Neural crest cell (in vitro differentiated cells): Measurements from ENCODE around the gene CCDC90B. TPM values are rescaled to one million over a fixed set of nuclear protein-coding genes. Genes with fewer than 3 reads are reported as not detected.
"Not testable (repeated sequence)": the region's sequence is repeated elsewhere in the genome, so short reads cannot be mapped to it uniquely, and the experiment has no call there.

Experiments used
- DNase-seq: peaks from one replicate; pipeline ENCODE4 v3.0.0; 2021; ENCODE audit warnings: low read depth, mixed read lengths, low spot score
- H3K27ac Mint-ChIP-seq: one replicate; pipeline ENCODE4 v1.8.0; 2021; ENCODE audit warnings: mild to moderate bottlenecking, mixed read lengths; ENCODE audit not compliant: unreplicated experiment
- H3K27me3 Mint-ChIP-seq: 2 replicates; pipeline ENCODE4 v1.8.0; 2021; ENCODE audit warnings: low read depth, mild to moderate bottlenecking, mixed read lengths
- H3K36me3 Mint-ChIP-seq: 2 replicates; pipeline ENCODE4 v1.8.0; 2021; ENCODE audit warnings: low read depth, mild to moderate bottlenecking, mixed read lengths
- H3K4me1 Mint-ChIP-seq: 2 replicates; pipeline ENCODE4 v1.8.0; 2021; ENCODE audit warnings: mixed read lengths
- H3K4me3 Mint-ChIP-seq: one replicate; pipeline ENCODE4 v1.8.0; 2021; ENCODE audit warnings: mild to moderate bottlenecking, mixed read lengths
- H3K9me3 Mint-ChIP-seq: 2 replicates; pipeline ENCODE4 v1.8.0; 2021; ENCODE audit warnings: mixed read lengths
- total RNA-seq: library from RNA; stranded (reverse); gene quantifications from 2 replicates; pipeline ENCODE4 v1.2.1, GENCODE V29; 2021
- TF ChIP-seq, protein P1 (sequence below): fragments of 200-600 bp; sonication (generic); conservative IDR thresholded peaks from 2 replicates; pipeline ENCODE4 v1.5.0; 2021; ENCODE audit warnings: antibody characterized with exemption, mild to moderate bottlenecking

Gene CCDC90B
- total RNA-seq, 1 donor from 2014 or later = 42.2 TPM

DNA sequence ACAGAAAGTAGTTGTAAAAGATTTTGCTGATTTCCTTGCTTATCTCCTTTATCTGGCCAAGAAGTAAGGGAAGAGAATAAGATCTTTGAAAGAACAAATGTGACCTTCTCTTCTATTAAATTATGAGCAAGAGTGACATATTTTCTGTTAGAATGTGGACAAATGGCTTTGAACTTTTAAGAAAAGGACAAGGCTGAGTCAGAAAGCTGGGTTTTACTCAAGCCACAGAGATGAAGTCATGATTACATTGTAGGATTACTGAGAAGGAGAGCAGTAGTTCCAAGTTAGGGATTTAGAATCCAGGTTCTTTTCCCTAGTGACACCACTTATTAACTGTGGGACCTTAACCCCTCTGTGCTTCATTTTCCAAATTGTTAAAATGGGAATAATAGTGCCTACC lies 13.5 kb downstream of the CCDC90B start:
- Mint-ChIP-seq H3K9me3 (peaks cover 5% of the 10 kb centered on the region), H3K36me3 (peaks cover 47% of the 10 kb centered on the region), H3K27me3 (no peaks in the 10 kb centered on the region), H3K4me1 (no peaks in the 10 kb centered on the region), H3K4me3 (no peak overlapping the region), H3K27ac (no peak overlapping the region)
- DNase-seq = no peak
- TF ChIP-seq, protein P1, sequence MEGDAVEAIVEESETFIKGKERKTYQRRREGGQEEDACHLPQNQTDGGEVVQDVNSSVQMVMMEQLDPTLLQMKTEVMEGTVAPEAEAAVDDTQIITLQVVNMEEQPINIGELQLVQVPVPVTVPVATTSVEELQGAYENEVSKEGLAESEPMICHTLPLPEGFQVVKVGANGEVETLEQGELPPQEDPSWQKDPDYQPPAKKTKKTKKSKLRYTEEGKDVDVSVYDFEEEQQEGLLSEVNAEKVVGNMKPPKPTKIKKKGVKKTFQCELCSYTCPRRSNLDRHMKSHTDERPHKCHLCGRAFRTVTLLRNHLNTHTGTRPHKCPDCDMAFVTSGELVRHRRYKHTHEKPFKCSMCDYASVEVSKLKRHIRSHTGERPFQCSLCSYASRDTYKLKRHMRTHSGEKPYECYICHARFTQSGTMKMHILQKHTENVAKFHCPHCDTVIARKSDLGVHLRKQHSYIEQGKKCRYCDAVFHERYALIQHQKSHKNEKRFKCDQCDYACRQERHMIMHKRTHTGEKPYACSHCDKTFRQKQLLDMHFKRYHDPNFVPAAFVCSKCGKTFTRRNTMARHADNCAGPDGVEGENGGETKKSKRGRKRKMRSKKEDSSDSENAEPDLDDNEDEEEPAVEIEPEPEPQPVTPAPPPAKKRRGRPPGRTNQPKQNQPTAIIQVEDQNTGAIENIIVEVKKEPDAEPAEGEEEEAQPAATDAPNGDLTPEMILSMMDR = no peak

DNA sequence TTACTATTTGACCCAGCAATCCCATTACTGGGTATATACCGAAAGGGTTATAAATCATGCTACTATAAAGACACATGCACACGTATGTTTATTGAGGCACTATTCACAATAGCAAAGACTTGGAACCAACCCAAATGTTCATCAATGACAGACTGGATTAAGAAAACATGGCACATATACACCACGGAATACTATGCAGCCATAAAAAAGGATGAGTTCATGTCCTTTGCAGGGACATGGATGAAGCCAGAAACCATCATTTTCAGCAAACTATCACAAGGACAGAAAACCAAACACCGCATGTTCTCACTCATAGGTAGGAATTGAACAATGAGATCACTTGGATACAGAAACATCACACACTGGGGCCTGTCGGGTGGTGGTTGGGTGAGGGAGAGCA lies 14.4 kb downstream of the CCDC90B start:
- peaks cover 50% of the 10 kb centered on the region for H3K36me3 Mint-ChIP-seq
- H3K4me3 Mint-ChIP-seq, H3K27me3 Mint-ChIP-seq, DNase-seq, H3K9me3 Mint-ChIP-seq, H3K27ac Mint-ChIP-seq, H3K4me1 Mint-ChIP-seq: not testable (repeated sequence)

DNA sequence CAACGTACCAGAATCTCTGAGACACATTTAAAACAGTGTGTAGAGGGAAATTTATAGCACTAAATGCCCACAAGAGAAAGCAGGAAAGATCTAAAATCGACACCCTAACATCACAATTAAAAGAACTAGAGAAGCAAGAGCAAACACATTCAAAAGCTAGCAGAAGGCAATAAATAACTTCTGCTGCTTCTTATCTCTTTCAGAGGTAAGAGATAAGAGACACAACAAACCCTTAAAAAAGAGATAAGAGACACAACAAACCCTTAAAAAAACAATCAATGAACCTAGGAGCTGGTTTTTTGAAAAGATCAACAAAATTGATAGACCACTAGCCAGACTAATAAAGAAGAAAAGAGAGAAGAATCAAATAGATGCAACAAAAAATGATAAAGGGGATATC lies 17.1 kb downstream of the CCDC90B start:
- H3K27me3 Mint-ChIP-seq, H3K27ac Mint-ChIP-seq, H3K4me3 Mint-ChIP-seq, H3K4me1 Mint-ChIP-seq, DNase-seq, H3K9me3 Mint-ChIP-seq: not testable (repeated sequence)
- peaks cover 57% of the 10 kb centered on the region for H3K36me3 Mint-ChIP-seq

DNA sequence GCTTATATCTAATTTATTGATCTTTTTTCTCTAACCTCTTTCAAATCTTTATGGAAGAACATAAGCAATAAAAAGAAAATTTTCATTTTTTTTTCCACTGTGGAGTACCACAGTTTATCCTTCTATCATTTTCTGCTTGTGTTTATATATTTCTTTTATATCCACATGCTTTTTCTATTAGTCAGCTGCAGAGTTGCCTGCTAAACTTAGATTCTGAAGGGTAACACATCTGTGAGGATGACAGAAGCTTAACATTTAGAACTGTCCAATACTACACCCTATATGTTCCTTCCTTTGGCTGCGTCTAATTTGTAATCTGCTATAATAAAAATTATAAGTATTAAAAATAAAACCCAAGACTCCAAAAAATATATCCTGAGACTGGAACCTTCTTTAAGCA lies 20.8 kb downstream of the CCDC90B start:
- no peak for DNase-seq
- Mint-ChIP-seq H3K4me3 (no peak overlapping the region), H3K4me1 (no peaks in the 10 kb centered on the region), H3K27me3 (no peaks in the 10 kb centered on the region), H3K36me3 (peaks cover 36% of the 10 kb centered on the region), H3K27ac (no peak overlapping the region), H3K9me3 (peaks cover under 1% of the 10 kb centered on the region)
- TF ChIP-seq, protein P1 = no peak

DNA sequence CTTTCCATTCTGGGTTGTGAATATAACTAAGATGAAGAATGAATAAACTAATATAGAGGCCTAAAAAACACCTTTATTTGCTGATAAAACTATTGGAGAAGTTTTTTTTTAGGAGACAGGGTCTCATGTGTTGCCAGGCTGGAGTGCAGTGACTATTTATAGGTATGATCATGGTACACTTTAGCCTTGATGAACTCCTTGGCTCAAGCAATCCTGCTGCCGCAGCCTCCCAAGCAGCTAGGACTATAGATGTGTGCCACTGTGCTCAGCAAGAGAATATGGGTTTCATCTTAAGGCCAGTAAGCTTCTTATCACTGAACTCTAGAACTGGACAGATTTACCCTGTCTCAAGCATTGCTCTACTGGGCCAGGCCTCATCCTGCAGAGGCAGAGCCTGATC lies 26.6 kb downstream of the CCDC90B start:
- TF ChIP-seq, protein P1 = no peak
- Mint-ChIP-seq H3K4me3 (no peak overlapping the region), H3K4me1 (no peaks in the 10 kb centered on the region), H3K36me3 (peaks cover 6% of the 10 kb centered on the region), H3K27me3 (no peaks in the 10 kb centered on the region), H3K27ac (no peak overlapping the region), H3K9me3 (no peaks in the 10 kb centered on the region)
- no peak for DNase-seq

DNA sequence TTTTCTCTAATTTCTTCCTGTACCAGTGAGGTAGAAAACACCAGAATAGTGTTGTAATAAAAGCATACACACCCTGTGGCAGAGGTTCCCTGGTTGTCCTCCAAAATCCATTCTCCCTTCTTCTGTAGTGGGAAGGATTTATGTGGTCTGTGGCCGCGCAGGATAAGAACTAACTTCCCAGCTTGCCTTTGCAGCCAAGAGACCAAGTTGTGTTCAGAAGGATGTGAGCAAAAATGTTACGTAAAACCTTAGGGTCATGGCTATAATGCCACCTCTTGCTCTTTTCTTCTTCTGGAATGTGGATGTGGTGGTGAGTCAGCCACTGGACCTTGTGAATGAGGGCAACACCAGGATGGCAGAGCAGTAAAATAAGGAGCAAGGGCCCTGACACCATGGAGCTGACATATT lies 28.4 kb downstream of the CCDC90B start:
- no peak overlapping the region for H3K27ac Mint-ChIP-seq
- H3K9me3 Mint-ChIP-seq = no peaks in the 10 kb centered on the region
- TF ChIP-seq, protein P1 = no peak
- H3K27me3 Mint-ChIP-seq = no peaks in the 10 kb centered on the region
- DNase-seq = no peak
- H3K4me1 Mint-ChIP-seq = no peaks in the 10 kb centered on the region
- peaks cover 4% of the 10 kb centered on the region for H3K36me3 Mint-ChIP-seq
- H3K4me3 Mint-ChIP-seq = no peak overlapping the region
